K562 (cell line): ENCODE measurements around the gene HEXIM1. TPM values are rescaled to one million over a fixed set of nuclear protein-coding genes. Genes with fewer than 3 reads are reported as not detected.

Experiments used
- ATF7 ChIP-seq: fragments of 450-650 bp; IDR thresholded peaks from 2 replicates; pipeline ENCODE4 v1.7.1; 2014; ENCODE audit warnings: mild to moderate bottlenecking, moderate library complexity
- DPF2 ChIP-seq: fragments of 450-650 bp; IDR thresholded peaks from 2 replicates; pipeline ENCODE4 v1.6.1; 2016
- GTF2A2 ChIP-seq: IDR thresholded peaks from 2 replicates; pipeline ENCODE4 v1.6.1; 2016; ENCODE audit warnings: mild to moderate bottlenecking, missing genetic modification characterization, missing compliant biosample characterization
- HMBOX1 ChIP-seq: sonication (generic); IDR thresholded peaks from 2 replicates; pipeline ENCODE4 v1.6.1; 2016
- IRF2 ChIP-seq: sonication (generic); formaldehyde crosslinking; IDR thresholded peaks from 2 replicates; pipeline ENCODE4 v1.8.1; 2022; ENCODE audit warnings: mild to moderate bottlenecking, missing genetic modification reagents
- JUND ChIP-seq, 2 experiments: IDR thresholded peaks; 2 replicates in 1 of 2; 3 replicates in 1 of 2; pipeline ENCODE4 v1.6.1; 2011; ENCODE audit warnings: borderline replicate concordance in 2 of 2, low read depth in 2 of 2, low read length in 2 of 2, improper control_type of control experiment in 1 of 2, missing biosample characterization in 1 of 2, missing genetic modification characterization in 1 of 2, missing genetic modification reagents in 1 of 2
- KAT2B ChIP-seq: IDR thresholded peaks from one replicate; pipeline ENCODE4 v1.6.1; 2012; ENCODE audit warnings: low read depth, mild to moderate bottlenecking, control low read depth, inconsistent platforms, low read length, moderate library complexity
- MAFK ChIP-seq: IDR thresholded peaks from 2 replicates; pipeline ENCODE4 v1.6.1; 2011; ENCODE audit warnings: low read length, improper control_type of control experiment
- MAX ChIP-seq: sonication (generic); formaldehyde crosslinking; IDR thresholded peaks from 2 replicates; pipeline ENCODE4 v1.9.0; 2022; ENCODE audit warnings: mild to moderate bottlenecking, missing genetic modification reagents
- MBD2 ChIP-seq: sonication (generic); IDR thresholded peaks from 2 replicates; pipeline ENCODE4 v1.6.1; 2016; ENCODE audit warnings: low read depth, borderline replicate concordance
- NFXL1 ChIP-seq: fragments of 450-650 bp; formaldehyde crosslinking; IDR thresholded peaks from 2 replicates; pipeline ENCODE4 v1.4.0; 2021; ENCODE audit warnings: mild to moderate bottlenecking
- NONO ChIP-seq, 2 experiments: fragments of 200-400 bp in 1 of 2; fragments of 450-650 bp in 1 of 2; formaldehyde crosslinking in 1 of 2; IDR thresholded peaks; 2 replicates each; pipeline ENCODE4 v1.6.1; 2017; ENCODE audit warnings: low read depth in 2 of 2, mild to moderate bottlenecking in 2 of 2, moderate library complexity in 2 of 2, low read length in 1 of 2
- POLR2G ChIP-seq: fragments of 200-400 bp; formaldehyde crosslinking; IDR thresholded peaks from 2 replicates; pipeline ENCODE4 v1.6.1; 2017; ENCODE audit warnings: low read depth, mild to moderate bottlenecking, antibody characterized with exemption, low read length, moderate library complexity
- POU5F1 ChIP-seq: fragments of 150-350 bp; IDR thresholded peaks from 2 replicates; pipeline ENCODE4 v1.6.1; 2014; ENCODE audit warnings: borderline replicate concordance, low read length, low read depth, mild to moderate bottlenecking; ENCODE audit not compliant: partially characterized antibody
- PRPF4 ChIP-seq: fragments of 200-400 bp; formaldehyde crosslinking; IDR thresholded peaks from one replicate; pipeline ENCODE4 v1.6.1; 2017; ENCODE audit warnings: low read length, low read depth, mild to moderate bottlenecking; ENCODE audit not compliant: insufficient read depth, poor library complexity, severe bottlenecking
- SIN3B ChIP-seq: fragments of 450-650 bp; IDR thresholded peaks from 2 replicates; pipeline ENCODE4 v1.6.1; 2017; ENCODE audit warnings: low read depth, mild to moderate bottlenecking, moderate library complexity
- SMAD1 ChIP-seq: fragments of 150-350 bp; IDR thresholded peaks from 2 replicates; pipeline ENCODE4 v1.6.1; 2014; ENCODE audit warnings: low read length, low read depth; ENCODE audit not compliant: partially characterized antibody
- ZBTB17 ChIP-seq: fragments of 450-650 bp; formaldehyde crosslinking; IDR thresholded peaks from 2 replicates; pipeline ENCODE4 v1.4.0; 2020; ENCODE audit warnings: mild to moderate bottlenecking
- ZNF24 ChIP-seq: fragments of 450-650 bp; IDR thresholded peaks from 2 replicates; pipeline ENCODE4 v1.6.1; 2016
- ZNF311 ChIP-seq: fragments of 250-450 bp; sonication (Bioruptor Pico); IDR thresholded peaks from 2 replicates; pipeline ENCODE4 v1.4.0; 2020; ENCODE audit warnings: mild to moderate bottlenecking, moderate library complexity
- polyA plus RNA-seq, 8 experiments: library from polyadenylated mRNA; depleted of rRNA in 4 of 8; stranded (reverse) in 5 of 8; unstranded in 3 of 8; fragments of >200 nt; fragmentation: Nextera tagmentation in 2 of 8; fragmentation: Illumina TruSeq in 1 of 8; extraction: Ambion mirVana in 2 of 8; extraction: Trizol in 1 of 8; gene quantifications; 2 replicates each; pipeline versions ENCODE4 v1.2.1 to v1.2.3, GENCODE V29; 2011 to 2014; ENCODE audit warnings: inconsistent platforms in 1 of 8, missing spikeins in 1 of 8
- total RNA-seq, 7 experiments: library from RNA; depleted of rRNA in 6 of 7; stranded (reverse); fragments of >200 nt in 6 of 7; fragmentation: Illumina TruSeq in 2 of 7; extraction: Trizol in 2 of 7; gene quantifications; 2 replicates each; pipeline versions ENCODE4 v1.2.1 to v1.2.3, GENCODE V29; 2011 to 2021; ENCODE audit warnings: low replicate concordance in 1 of 7
- TF ChIP-seq, protein P1 (sequence below), 3 experiments: fragments of 200-800 bp in 1 of 3; fragments of 250-450 bp in 1 of 3; fragments of 450-650 bp in 1 of 3; sonication (Bioruptor Pico) in 1 of 3; sonication (Bioruptor generic) in 1 of 3; formaldehyde crosslinking in 1 of 3; IDR thresholded peaks; 2 replicates each; pipeline versions ENCODE4 v1.6.1 to v1.8.0; 2016 to 2022; ENCODE audit warnings: mild to moderate bottlenecking in 2 of 3, missing genetic modification characterization in 2 of 3, missing compliant biosample characterization in 1 of 3, moderate library complexity in 1 of 3
- TF ChIP-seq, protein P2 (sequence below), 3 experiments: fragments of 200-800 bp in 1 of 3; sonication (Bioruptor generic) in 1 of 3; sonication (generic) in 1 of 3; formaldehyde crosslinking in 1 of 3; IDR thresholded peaks; 2 replicates each; pipeline versions ENCODE4 v1.6.1 to v1.8.0; 2016 to 2022; ENCODE audit warnings: mild to moderate bottlenecking in 2 of 3, missing compliant biosample characterization in 2 of 3, missing genetic modification characterization in 2 of 3, missing genetic modification reagents in 1 of 3

HEXIM1 gene
- total and polyA plus RNA-seq, 9 of the 15 experiments (the other 6 are each of a cell fraction or from before 2014, with no cell fraction given), result 1.4 to 28.3 (median 9.1) TPM

DNA sequence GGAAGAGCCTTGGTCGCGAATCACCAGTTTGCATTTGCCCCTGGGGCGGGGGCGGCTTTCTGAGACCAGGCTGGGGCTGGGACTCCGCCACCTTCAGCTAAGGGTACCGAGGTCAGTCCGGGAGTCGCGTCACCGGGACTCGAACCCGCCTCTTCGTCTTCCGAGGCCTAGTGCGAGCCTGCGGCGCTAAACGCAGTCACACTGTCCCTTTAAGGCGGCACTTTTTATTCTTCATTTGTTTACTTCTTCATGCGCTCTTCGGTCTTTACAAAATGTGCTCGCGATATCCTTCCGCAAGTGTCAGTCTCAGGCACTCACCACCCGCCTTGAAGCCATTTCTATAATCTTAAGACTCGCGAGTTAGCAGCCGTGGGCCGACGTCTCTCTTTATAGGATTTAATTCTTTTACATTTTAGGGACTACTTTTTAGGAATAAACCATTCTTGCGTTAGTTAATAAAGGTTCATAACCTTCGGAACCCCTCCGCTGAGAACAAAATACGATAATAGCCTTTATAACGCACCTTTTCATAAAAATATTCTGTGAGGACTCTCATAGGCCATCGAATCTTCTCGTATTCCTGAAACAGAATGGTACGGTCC, 593 bp upstream of the HEXIM1 start (continued):
- TF ChIP-seq JUND (IDR thresholded peaks at IDR 0.05; ENCODE audit: borderline replicate concordance, low read depth, low read length), result peak; percentile 93
- TF ChIP-seq JUND (tag; IDR thresholded peaks at IDR 0.05; ENCODE audit: borderline replicate concordance, low read depth, low read length), result no peak; the same call in 1 of the 3 replicates
- TF ChIP-seq GTF2A2 (tag), result no peak
- TF ChIP-seq POU5F1, result no peak
- TF ChIP-seq SIN3B, result peak; percentile 58
- TF ChIP-seq, protein P1, sequence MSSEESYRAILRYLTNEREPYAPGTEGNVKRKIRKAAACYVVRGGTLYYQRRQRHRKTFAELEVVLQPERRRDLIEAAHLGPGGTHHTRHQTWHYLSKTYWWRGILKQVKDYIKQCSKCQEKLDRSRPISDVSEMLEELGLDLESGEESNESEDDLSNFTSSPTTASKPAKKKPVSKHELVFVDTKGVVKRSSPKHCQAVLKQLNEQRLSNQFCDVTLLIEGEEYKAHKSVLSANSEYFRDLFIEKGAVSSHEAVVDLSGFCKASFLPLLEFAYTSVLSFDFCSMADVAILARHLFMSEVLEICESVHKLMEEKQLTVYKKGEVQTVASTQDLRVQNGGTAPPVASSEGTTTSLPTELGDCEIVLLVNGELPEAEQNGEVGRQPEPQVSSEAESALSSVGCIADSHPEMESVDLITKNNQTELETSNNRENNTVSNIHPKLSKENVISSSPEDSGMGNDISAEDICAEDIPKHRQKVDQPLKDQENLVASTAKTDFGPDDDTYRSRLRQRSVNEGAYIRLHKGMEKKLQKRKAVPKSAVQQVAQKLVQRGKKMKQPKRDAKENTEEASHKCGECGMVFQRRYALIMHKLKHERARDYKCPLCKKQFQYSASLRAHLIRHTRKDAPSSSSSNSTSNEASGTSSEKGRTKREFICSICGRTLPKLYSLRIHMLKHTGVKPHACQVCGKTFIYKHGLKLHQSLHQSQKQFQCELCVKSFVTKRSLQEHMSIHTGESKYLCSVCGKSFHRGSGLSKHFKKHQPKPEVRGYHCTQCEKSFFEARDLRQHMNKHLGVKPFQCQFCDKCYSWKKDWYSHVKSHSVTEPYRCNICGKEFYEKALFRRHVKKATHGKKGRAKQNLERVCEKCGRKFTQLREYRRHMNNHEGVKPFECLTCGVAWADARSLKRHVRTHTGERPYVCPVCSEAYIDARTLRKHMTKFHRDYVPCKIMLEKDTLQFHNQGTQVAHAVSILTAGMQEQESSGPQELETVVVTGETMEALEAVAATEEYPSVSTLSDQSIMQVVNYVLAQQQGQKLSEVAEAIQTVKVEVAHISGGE (CRISPR knock-in tag; IDR thresholded peaks at IDR 0.05), result peak in 1 of 3 experiments; percentile 73; a peak in 1 of 6 replicates
- no peak for TF ChIP-seq MAX
- TF ChIP-seq, protein P2, sequence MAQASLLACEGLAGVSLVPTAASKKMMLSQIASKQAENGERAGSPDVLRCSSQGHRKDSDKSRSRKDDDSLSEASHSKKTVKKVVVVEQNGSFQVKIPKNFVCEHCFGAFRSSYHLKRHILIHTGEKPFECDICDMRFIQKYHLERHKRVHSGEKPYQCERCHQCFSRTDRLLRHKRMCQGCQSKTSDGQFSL (CRISPR knock-in tag; IDR thresholded peaks at IDR 0.05), result 0 out of 2 replicates have a peak, but pooled peaks have one; percentile 29
- TF ChIP-seq, protein P2 (tag; IDR thresholded peaks at IDR 0.05), result no peak
- no peak for TF ChIP-seq PRPF4
- no peak for TF ChIP-seq MAFK
- no peak for TF ChIP-seq ZBTB17 (CRISPR knock-in tag)
- peak in 1 of 2 experiments; percentile 98; a peak in 2 of 4 replicates for TF ChIP-seq NONO (IDR thresholded peaks at IDR 0.05; ENCODE audit: low read depth in 2 of 2, low read length in 1 of 2)
- TF ChIP-seq ZNF24, result no peak; the same call in 1 of the 2 replicates
- TF ChIP-seq SMAD1, result peak; percentile 22
- no peak for TF ChIP-seq HMBOX1
- no peak for TF ChIP-seq IRF2
- peak; percentile 51 for TF ChIP-seq DPF2
- TF ChIP-seq MBD2, result peak; percentile 72
- TF ChIP-seq NFXL1 (CRISPR knock-in tag), result peak; percentile 83; the same call in 1 of the 2 replicates
- TF ChIP-seq ZNF311 (CRISPR knock-in tag), result 0 out of 2 replicates have a peak, but pooled peaks have one; percentile 45
- TF ChIP-seq POLR2G, result peak; percentile 51; the same call in 1 of the 2 replicates
- no peak for TF ChIP-seq KAT2B
- TF ChIP-seq ATF7, result peak; percentile 99
